ENCODE measurements around the gene ZMAT2.
"Not testable (repeated sequence)": the region's sequence is repeated elsewhere in the genome, so short reads cannot be mapped to it uniquely, and the experiment has no call there.

Gene ZMAT2

DNA sequence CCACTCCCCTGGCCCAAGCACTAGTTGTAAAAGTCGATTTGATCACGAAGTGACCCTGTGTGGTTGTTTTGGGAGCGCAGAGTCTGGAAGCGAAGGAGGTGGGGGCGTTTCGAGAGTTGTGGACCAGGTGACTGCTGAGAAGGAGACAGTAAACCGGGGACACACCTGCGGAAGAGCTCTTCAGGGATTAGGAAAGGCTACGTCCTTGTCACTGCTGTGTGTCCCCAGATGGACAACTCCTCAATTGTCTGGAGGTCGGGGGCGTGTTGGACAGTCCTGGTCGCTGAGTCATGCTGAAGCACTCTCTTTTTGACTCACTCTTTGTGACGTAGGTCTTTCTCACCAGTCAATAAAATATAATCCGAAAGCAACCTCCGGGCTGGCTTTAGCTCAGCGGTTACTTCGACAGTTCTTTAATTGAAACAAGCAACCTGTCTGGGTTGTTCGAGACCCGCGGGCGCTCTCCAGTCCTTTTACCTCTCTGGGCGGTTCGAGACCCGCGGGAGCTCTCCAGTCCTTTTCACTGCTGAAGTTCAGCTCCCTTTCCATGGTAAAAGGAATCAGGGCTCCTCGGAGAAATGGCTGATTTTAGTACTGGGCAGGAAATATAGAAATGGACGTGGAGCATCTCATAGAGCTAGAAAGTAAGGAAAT, 10.8 kb downstream of the ZMAT2 start:
- DNase-seq: peak; percentile 95

DNA sequence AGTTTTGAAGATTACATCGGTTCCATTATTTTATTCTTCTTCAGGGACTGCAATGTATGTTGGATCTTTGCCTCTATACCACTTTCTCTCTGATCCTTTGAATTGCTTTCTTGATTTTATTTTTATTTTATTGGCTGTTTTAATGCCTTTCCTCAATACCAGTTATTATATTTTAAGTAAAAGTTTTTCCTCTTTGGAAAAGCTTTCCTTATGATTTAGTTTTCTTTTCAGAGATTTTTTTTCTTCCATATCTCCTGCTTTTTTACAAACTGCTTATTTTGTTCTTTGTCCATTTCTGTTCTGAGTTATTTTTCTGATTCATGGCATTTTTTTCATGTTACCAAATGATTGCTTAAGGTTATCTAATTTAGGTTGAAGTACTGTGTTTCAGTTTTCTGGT, 11.5 kb downstream of the ZMAT2 start:
- DNase-seq: no peak

DNA sequence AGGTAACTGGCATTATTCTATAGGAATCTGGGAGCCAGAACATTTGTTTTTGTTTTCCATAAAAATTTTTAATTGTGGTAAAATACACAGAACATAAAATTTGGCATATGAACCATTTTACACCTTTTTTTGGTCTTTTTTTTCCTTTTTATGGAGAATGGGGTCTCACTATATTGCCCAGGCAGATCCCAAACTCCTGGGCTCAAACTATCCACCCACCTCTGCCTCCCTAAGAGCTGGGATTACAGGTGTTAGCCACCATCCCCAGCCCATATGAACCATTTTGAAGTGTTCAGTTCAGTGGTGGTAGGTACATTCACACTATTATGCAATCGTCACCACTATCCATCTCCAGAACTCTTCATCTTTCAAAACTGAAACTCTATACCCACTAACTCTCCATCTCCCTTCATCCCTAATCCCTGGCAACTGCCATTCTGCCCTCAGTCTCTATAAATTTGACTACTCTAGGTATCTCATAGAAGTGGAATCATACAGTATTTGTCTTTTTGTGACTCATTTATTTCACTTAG, 13.4 kb downstream of the ZMAT2 start:
- DNase-seq: no peak

DNA sequence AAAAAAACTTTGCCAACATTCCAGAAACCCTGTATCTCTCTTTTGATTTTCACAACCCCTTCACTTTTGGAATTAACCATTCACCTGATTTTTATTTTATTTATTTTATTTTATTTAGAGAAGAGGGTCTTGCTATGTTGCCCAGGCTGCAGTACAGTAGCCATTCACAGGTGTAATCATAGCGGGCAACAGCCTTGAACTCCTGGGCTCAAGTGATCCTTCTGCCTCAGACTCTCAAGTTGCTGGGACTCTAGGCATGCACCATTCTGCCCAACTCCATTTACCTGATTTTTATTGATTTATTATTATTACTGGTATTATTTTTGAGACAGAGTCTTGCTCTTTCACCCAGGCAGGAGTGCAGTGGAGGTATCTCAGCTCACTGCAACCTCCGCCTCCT, 16.0 kb downstream of the ZMAT2 start:
- not testable (repeated sequence) for DNase-seq

DNA sequence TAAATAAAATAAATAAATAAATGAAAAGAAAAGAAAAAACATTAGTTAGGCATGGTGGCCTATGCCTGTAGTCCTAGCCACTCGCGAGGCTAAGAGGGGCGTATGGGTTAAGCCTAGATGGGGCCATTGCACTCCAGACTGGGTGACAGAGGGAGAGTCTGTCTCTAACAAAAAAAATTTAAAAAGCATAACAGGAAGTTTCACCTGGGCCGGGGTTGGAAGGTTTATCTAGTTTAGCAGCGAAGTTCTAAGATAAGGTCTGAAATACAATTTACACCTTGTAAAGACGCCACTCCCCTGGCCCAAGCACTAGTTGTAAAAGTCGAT, 18.0 kb downstream of the ZMAT2 start:
- DNase-seq: no peak

DNA sequence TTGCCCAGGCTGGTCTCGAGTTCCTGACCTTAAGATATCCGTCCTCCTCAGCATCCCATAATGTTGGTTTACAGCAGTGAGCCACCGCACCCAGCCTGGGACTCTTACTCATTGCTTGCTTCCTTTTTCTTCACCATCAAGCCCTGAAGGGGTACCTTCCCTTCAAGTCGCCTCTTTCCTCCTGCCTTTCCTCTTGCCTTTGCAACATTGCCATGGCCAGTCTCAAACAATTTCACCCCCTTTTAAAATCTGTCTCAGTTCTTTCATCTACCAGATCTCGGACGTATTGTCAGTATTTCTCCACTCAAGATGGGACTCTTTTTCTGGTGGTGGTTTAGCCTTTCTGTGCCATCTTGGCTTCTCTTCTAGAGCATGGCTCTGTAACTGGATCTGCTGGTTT, 20.5 kb downstream of the ZMAT2 start:
- not testable (repeated sequence) for DNase-seq

DNA sequence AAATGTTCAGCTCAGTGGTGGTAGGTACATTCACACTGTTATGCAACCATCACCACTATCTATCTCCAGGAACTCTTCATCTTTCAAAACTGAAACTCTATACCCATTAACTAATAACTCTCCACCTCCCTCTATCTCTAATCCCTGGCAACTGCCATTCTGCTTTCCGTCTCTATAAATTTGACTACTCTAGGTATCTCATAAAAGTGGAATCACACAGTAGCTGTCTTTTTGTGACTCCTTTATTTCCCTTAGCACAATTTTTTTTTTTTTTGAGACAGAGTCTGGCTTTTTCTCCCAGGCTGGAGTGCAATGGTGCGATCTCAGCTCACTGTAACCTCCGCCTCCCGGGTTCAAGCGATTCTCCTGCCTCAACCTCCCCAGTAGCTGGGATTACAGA, 21.1 kb downstream of the ZMAT2 start:
- not testable (repeated sequence) for DNase-seq

DNA sequence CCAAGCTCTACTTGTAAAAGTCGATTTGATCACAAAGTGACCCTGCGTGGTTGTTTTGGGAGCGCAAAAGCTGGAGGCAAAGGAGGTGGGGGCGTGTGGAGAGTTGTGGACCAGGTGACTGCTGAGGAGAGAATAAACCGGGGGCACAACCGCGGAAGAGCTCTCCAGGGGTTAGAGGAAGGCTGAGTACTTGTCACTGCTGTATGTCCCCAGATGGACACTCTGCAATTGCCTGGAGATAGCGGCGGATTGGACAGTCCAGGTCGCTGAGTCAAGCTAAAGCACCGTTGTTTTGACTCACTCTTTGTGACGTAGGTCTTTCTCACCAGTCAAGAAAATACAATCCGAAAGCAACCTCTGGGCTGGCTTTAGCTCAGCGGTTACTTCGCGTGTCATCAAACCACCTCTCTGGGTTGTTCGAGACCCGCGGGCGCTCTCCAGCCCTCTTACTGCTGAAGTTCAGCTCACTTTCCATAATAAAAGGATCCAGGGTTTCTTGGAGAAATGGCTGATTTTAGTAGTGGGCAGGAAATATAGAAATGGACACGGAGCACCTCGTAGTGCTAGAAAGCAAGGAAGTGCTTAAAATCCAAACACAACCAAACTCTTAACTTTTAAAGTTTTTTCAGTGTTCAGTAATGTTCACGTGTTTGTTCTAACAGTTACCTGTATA, 25.7 kb downstream of the ZMAT2 start:
- DNase-seq: peak; percentile 92

DNA sequence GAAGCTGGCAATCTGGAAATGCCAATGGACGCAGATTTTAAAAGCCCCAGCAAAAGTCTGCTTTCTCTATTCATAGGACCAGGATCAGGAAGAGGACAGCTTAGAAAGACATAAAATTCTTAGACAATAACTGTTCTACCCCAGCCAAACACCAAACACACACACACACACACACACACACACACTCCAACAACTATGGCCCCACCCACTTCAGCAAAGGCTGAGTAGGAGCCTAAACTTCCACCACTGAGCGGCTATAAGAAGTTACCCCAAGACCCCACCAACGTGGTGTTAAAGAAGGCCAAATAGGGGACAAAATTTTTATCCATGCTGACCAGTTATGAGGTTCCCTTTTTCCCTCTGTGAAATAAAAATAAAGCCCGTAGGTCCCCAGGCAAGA, 32.9 kb downstream of the ZMAT2 start:
- no peak for DNase-seq

DNA sequence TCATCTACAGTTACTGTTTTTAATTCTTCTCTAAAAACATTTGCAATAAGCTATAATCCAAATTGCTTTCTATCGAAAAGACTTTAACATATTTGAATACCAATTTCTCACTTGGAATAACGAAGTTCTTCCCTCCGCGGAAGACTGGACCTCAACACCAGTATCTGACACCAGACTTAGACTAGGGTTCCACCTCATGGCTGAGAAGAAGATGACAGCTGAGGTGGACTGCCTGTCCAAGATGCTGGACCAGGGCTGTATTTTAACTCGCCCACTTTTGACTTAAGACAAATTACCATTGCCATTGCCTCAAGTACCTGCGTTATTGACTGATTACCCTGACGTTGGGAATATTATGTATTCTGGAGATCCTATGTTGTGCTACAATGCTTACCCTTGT, 34.1 kb downstream of the ZMAT2 start:
- DNase-seq: no peak

DNA sequence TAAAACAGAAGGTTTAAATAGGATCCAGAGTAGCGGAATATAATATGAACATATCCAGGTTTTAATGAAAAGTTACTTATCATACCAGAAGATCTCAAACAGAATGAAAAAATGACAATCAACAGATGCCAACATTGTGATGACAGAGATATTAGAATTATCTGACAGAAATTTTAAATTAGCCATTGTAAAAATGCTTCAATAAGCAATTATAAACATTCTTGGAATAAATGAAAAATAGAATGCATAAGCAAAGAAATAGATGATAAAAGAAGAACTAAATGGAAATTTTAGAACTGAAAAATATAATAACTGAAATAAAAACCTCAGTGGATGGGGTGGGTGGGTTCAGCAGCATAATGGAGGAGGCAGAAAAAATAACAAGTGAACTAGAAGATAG, 37.2 kb downstream of the ZMAT2 start:
- DNase-seq: no peak

DNA sequence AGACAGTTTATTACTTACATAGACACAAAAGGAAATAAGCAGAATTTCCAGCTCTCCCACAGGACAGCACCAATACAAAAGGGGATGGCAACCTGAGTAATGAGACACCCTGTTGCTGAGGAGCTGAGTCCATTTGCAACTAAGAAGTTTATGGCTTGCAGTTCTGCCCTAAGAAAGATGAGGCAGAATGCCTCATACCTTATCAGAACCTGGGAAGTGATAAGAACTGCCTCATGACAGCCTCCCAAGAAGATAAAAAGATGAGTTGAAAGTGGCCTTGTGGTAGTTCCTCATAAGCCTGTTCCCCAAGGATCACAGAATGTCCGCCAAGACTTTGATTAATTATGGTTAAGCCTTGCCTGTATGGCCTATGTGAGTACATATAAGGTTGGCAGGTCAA, 41.7 kb downstream of the ZMAT2 start:
- no peak for DNase-seq

DNA sequence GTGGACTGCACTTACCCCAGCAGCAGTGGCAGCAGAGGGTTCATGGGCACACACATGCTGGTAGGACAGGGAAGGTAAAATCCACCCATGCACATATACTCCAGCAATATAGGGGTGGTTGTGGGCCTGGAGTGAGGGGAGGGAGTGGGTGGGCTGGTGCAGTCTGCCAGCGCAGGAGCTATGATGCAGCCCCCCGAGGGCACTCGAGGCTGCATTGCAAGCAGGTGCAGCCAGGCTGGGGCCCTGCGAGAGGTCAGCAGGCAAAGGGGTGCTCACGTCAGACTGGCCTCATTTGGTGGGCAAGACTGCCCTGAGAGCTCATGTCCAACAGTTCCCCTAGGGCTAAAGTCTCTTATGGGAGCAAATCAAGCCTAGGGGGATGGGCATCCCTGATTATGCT, 53.3 kb downstream of the ZMAT2 start:
- DNase-seq: no peak

Data from activated CD8-positive, alpha-beta memory T cell treated with anti-CD3 and anti-CD28 coated beads for 24 hours (primary cell).